Panc1 (cell line): Measurements from ENCODE around the gene SNX2. TPM values are rescaled to one million over a fixed set of nuclear protein-coding genes. Genes with fewer than 3 reads are reported as not detected.

Source experiments
- ATAC-seq: fragments of 200-7000 bp; cut with Tn5 transposase; 2 replicates; pipeline ENCODE4 v1.9.1; 2020; ENCODE audit warnings: mild to moderate bottlenecking, moderate library complexity
- BruUV-seq: library from RNA; stranded (reverse); fragments of 400-500 nt; replicated peaks from 2 replicates; lab custom pipeline; 2021; lab: Mats Ljungman, UMichigan
- CTCF ChIA-PET: fragments of 300-600 bp; sonication (Branson Sonifier 250); formaldehyde crosslinking; loops from one replicate; lab custom pipeline; 2022; ENCODE audit warnings: antibody characterized with exemption; lab: Charles Lee
- POLR2A ChIA-PET: fragments of 300-600 bp; sonication (Branson Sonifier 250); formaldehyde crosslinking; loops from one replicate; lab custom pipeline; 2022; ENCODE audit warnings: antibody characterized with exemption; lab: Charles Lee
- DNase-seq: peaks from one replicate; pipeline ENCODE4 v3.0.0-alpha.2; 2010; ENCODE audit warnings: low read depth, low spot score
- H3K27ac ChIP-seq: 2 replicates; pipeline ENCODE4 v1.5.1; 2011; ENCODE audit warnings: mild to moderate bottlenecking, low read length, inconsistent platforms
- H3K27me3 ChIP-seq: fragments of 200-500 bp; sonication (Bioruptor generic); 2 replicates; pipeline ENCODE4 v1.6.0; 2014; ENCODE audit warnings: low read length, inconsistent platforms; ENCODE audit not compliant: control insufficient read depth, insufficient read depth
- H3K36me3 ChIP-seq: fragments of 200-500 bp; sonication (Bioruptor generic); 2 replicates; pipeline ENCODE4 v1.5.1; 2014; ENCODE audit warnings: inconsistent platforms, mild to moderate bottlenecking, low read length, moderate library complexity; ENCODE audit not compliant: control insufficient read depth, insufficient read depth
- H3K4me1 ChIP-seq: 2 replicates; pipeline ENCODE4 v1.5.1; 2011; ENCODE audit warnings: inconsistent platforms, mild to moderate bottlenecking, low read length, moderate library complexity; ENCODE audit not compliant: control insufficient read depth, insufficient read depth
- H3K4me3 ChIP-seq, 2 experiments: 2 replicates each; pipeline ENCODE4 v1.5.1; 2011 to 2012; ENCODE audit warnings: low read depth in 2 of 2, low read length in 2 of 2, mild to moderate bottlenecking in 2 of 2, inconsistent platforms in 1 of 2, moderate library complexity in 1 of 2
- H3K9me3 ChIP-seq: fragments of 200-500 bp; sonication (Bioruptor generic); 2 replicates; pipeline ENCODE4 v1.5.1; 2014; ENCODE audit warnings: low read depth, mild to moderate bottlenecking, inconsistent platforms, low read length, moderate library complexity; ENCODE audit not compliant: control insufficient read depth, insufficient read depth
- CTCF ChIP-seq: fragments of 450-650 bp; IDR thresholded peaks from 2 replicates; pipeline ENCODE4 v1.5.1; 2017; ENCODE audit warnings: mild to moderate bottlenecking
- POLR2AphosphoS5 ChIP-seq: IDR thresholded peaks from 2 replicates; pipeline ENCODE4 v1.6.1; 2012; ENCODE audit warnings: mild to moderate bottlenecking, low read depth, low read length, moderate library complexity
- REST ChIP-seq, 2 experiments: IDR thresholded peaks; 2 replicates each; pipeline ENCODE4 v1.6.1; 2011 to 2012; ENCODE audit warnings: low read depth in 2 of 2, control low read depth in 1 of 2, low read length in 1 of 2, mild to moderate bottlenecking in 1 of 2, moderate library complexity in 1 of 2; ENCODE audit not compliant: insufficient read depth in 1 of 2
- SIN3A ChIP-seq: IDR thresholded peaks from 2 replicates; pipeline ENCODE4 v1.6.1; 2012; ENCODE audit warnings: low read depth, mild to moderate bottlenecking, low read length, moderate library complexity, borderline replicate concordance; ENCODE audit not compliant: insufficient read depth
- TCF7L2 ChIP-seq: IDR thresholded peaks from 2 replicates; pipeline ENCODE4 v1.6.1; 2011; ENCODE audit warnings: mild to moderate bottlenecking, low read depth, low read length, inconsistent platforms
- in situ Hi-C: cut with HindIII; loops from 2 replicates; pipeline ENCODE4 v1.10.0; 2016; ENCODE audit warnings: low sequenced_read_pairs, low pct_unique_long_range_greater_than_20kb
- intact Hi-C: fragments of 100-400 bp; cut with micrococcal nuclease; formaldehyde crosslinking; loops from one replicate; pipeline ENCODE4 v1.10.0; 2022; ENCODE audit not compliant: unreplicated experiment
- total RNA-seq: library from RNA; stranded (reverse); gene quantifications from one replicate; pipeline ENCODE4 v1.2.1, GENCODE V29; 2021; ENCODE audit not compliant: unreplicated experiment

The SNX2 gene
- total RNA-seq, 1 experiment from 2014 or later, result 66.8 TPM

- H3K4me3 ChIP-seq, result no peak overlapping the region
- H3K36me3 ChIP-seq, result no peaks in the 10 kb centered on the region; the same call in 1 of the 2 replicates
- BruUV-seq, result no TSS peak
- peaks cover 11% of the 10 kb centered on the region; the same call in 1 of the 2 replicates for H3K4me1 ChIP-seq
- H3K27ac ChIP-seq, result no peak overlapping the region; the same call in 1 of the 2 replicates
- ATAC-seq (no peak), DNase-seq (no peak)
- no peaks in the 10 kb centered on the region for H3K9me3 ChIP-seq
- no peaks in the 10 kb centered on the region for H3K27me3 ChIP-seq
- in situ Hi-C loops, result no loop called here
- intact Hi-C loops, result no loop called here
- POLR2A ChIA-PET, result no interaction called here
- CTCF ChIA-PET, result no interaction called here
- TF ChIP-seq POLR2AphosphoS5 (no peak), TCF7L2 (no peak), SIN3A (no peak), REST (IDR thresholded peaks at IDR 0.05; ENCODE audit: insufficient read depth in 1 of 2, low read depth in 2 of 2, low read length in 1 of 2) (no peak), CTCF (no peak)
These were observed 4.6 kb downstream of the SNX2 start for GRCh38 chr5:122779451-122779850.

- intact Hi-C loops, result no loop called here
- Histone ChIP-seq H3K9me3 (no peaks in the 10 kb centered on the region; the same call in 1 of the 2 replicates), H3K27ac (no peak overlapping the region), H3K36me3 (no peaks in the 10 kb centered on the region; the same call in 1 of the 2 replicates), H3K4me1 (peaks cover 11% of the 10 kb centered on the region; the same call in 1 of the 2 replicates), H3K4me3 (no peak overlapping the region), H3K27me3 (no peaks in the 10 kb centered on the region)
- no TSS peak for BruUV-seq
- no peak for DNase-seq
- TF ChIP-seq POLR2AphosphoS5 (no peak), TCF7L2 (no peak), REST (IDR thresholded peaks at IDR 0.05; ENCODE audit: insufficient read depth in 1 of 2, low read depth in 2 of 2, low read length in 1 of 2) (no peak), CTCF (no peak), SIN3A (no peak)
- ChIA-PET POLR2A (no interaction called here), CTCF (no interaction called here)
- ATAC-seq, result no peak
- in situ Hi-C loops, result no loop called here
These were observed 5.4 kb downstream of the SNX2 start for GRCh38 chr5:122780296-122780695.
